ENCODE data around the gene MT3.

DNA sequence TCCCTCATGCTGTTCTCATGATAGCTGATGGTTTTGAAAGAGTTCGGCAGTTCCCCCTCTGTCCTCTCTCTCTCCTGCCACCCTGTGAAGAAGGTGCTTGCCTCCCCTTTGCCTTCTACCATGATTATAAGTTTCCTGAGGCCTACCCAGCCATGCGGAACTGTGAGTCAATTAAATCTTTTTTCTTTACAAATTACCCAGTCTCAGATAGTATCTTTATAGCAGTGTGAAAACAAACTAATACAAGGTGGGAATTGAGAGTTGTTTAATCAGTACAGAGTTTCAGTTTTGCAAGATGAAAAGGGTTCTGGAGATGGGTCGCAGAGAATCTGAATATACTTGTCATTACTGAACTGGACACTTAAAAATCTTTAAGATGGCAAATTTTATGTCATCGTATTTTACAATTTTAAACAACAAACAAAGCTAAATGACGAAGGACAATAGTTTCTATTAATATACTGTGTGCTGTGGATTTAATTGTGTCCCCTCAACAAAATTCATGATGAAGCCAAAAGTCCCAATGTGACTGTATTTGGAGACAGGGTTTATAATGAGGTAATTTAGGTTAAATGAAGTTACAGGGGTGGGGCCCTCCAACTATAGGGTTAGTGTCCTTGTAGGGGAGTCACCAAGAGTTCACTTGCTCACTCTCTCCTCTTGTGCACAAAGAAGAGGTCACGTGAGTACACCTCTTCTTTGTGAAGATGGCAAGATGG, 4.4 kb downstream of the MT3 start:
- TF ChIP-seq, protein P1, sequence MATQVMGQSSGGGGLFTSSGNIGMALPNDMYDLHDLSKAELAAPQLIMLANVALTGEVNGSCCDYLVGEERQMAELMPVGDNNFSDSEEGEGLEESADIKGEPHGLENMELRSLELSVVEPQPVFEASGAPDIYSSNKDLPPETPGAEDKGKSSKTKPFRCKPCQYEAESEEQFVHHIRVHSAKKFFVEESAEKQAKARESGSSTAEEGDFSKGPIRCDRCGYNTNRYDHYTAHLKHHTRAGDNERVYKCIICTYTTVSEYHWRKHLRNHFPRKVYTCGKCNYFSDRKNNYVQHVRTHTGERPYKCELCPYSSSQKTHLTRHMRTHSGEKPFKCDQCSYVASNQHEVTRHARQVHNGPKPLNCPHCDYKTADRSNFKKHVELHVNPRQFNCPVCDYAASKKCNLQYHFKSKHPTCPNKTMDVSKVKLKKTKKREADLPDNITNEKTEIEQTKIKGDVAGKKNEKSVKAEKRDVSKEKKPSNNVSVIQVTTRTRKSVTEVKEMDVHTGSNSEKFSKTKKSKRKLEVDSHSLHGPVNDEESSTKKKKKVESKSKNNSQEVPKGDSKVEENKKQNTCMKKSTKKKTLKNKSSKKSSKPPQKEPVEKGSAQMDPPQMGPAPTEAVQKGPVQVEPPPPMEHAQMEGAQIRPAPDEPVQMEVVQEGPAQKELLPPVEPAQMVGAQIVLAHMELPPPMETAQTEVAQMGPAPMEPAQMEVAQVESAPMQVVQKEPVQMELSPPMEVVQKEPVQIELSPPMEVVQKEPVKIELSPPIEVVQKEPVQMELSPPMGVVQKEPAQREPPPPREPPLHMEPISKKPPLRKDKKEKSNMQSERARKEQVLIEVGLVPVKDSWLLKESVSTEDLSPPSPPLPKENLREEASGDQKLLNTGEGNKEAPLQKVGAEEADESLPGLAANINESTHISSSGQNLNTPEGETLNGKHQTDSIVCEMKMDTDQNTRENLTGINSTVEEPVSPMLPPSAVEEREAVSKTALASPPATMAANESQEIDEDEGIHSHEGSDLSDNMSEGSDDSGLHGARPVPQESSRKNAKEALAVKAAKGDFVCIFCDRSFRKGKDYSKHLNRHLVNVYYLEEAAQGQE (IDR thresholded peaks at IDR 0.05; ENCODE audit: insufficient read depth in 1 of 2, low read depth in 2 of 2, low read length in 2 of 2) = no peak
- no peak for TF ChIP-seq TAF1 (IDR thresholded peaks at IDR 0.05; ENCODE audit: borderline replicate concordance, insufficient read depth, low read length)
- TF ChIP-seq POLR2AphosphoS5 (IDR thresholded peaks at IDR 0.05; ENCODE audit: low read depth, low read length) = no peak

Measured in PFSK-1 (cell line).